Measurements from ENCODE around the gene UBR1. TPM values are rescaled to one million over a fixed set of nuclear protein-coding genes. Genes with fewer than 3 reads are reported as not detected.

Gene UBR1
- total and polyA plus RNA-seq, 2 experiments from 2014 or later: 17.2 to 19.6 TPM

DNA sequence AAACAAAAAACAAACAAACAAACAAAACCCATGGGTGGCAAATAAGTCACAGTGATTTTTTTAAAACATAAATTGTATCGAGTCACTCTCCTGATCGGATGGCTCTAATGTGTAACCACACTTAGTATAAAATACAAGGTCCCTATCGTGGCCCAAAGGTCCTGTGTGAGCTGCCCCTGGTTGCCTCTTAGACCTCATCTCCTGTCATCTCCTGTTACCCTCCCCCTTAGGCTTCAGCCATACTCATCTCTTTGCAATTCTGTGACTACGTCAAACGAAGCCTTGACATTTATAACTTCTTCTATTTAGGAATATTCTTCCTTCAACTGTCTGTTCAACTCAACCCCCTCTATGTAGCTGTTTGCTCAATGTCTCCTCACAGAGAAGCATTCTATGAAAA is 141.4 kb downstream of the UBR1 start:
- Histone ChIP-seq H3K4me3 (no peak overlapping the region), H2AFZ (no peak overlapping the region), H3K27me3 (ENCODE audit: insufficient read depth) (no peaks in the 10 kb centered on the region), H3F3A (replicated peaks; ENCODE audit: low read depth) (no peaks in the 10 kb centered on the region), H3K79me2 (replicated peaks; ENCODE audit: insufficient read depth) (no peaks in the 10 kb centered on the region), H3K9me2 (ENCODE audit: insufficient read depth) (no peaks in the 10 kb centered on the region), H3K36me3 (ENCODE audit: insufficient read depth) (peaks cover 10% of the 10 kb centered on the region; the same call in 1 of the 2 replicates), H3K27ac (ENCODE audit: low read depth) (no peak overlapping the region), H3K4me2 (no peak overlapping the region), H3K4me1 (ENCODE audit: insufficient read depth) (no peaks in the 10 kb centered on the region), H4K20me1 (replicated peaks; ENCODE audit: insufficient read depth) (no peaks in the 10 kb centered on the region; the same call in 1 of the 2 replicates)
- Mint-ChIP-seq H3K4me3 (no peak overlapping the region), H3K27ac (no peak overlapping the region), H3K4me1 (no peaks in the 10 kb centered on the region), H3K9me3 (no peaks in the 10 kb centered on the region), H3K27me3 (ENCODE audit: insufficient read depth, low read depth, poor library complexity) (no peaks in the 10 kb centered on the region), H3K36me3 (ENCODE audit: low read depth) (peaks cover 20% of the 10 kb centered on the region)
- DNase-seq (ENCODE audit: low spot score): no peak
- ATAC-seq: no peak
- no peak for TF ChIP-seq STAT1 (IDR thresholded peaks at IDR 0.05; ENCODE audit: unreplicated experiment)

GRCh38 chr15:42955518-42955917 is 150.3 kb downstream of the UBR1 start:
- Histone ChIP-seq H3K79me2 (replicated peaks; ENCODE audit: insufficient read depth) (no peaks in the 10 kb centered on the region), H3K9me2 (ENCODE audit: insufficient read depth) (no peaks in the 10 kb centered on the region), H3K4me1 (ENCODE audit: insufficient read depth) (no peaks in the 10 kb centered on the region), H3K36me3 (ENCODE audit: insufficient read depth) (peaks cover 7% of the 10 kb centered on the region), H4K20me1 (replicated peaks; ENCODE audit: insufficient read depth) (no peaks in the 10 kb centered on the region), H3K4me3 (no peak overlapping the region), H3K27me3 (ENCODE audit: insufficient read depth) (no peaks in the 10 kb centered on the region), H3F3A (replicated peaks; ENCODE audit: low read depth) (no peaks in the 10 kb centered on the region), H3K27ac (ENCODE audit: low read depth) (no peak overlapping the region), H3K4me2 (no peak overlapping the region), H2AFZ (no peak overlapping the region)
- H3K27me3 Mint-ChIP-seq (ENCODE audit: insufficient read depth, low read depth, poor library complexity): no peaks in the 10 kb centered on the region
- no peaks in the 10 kb centered on the region for H3K4me1 Mint-ChIP-seq
- peaks cover 40% of the 10 kb centered on the region for H3K36me3 Mint-ChIP-seq (ENCODE audit: low read depth)
- H3K4me3 Mint-ChIP-seq: no peak overlapping the region
- H3K27ac Mint-ChIP-seq: no peak overlapping the region
- DNase-seq (ENCODE audit: low spot score): no peak
- no peaks in the 10 kb centered on the region for H3K9me3 Mint-ChIP-seq
- ATAC-seq: no peak
- TF ChIP-seq ETS1 (IDR thresholded peaks at IDR 0.05) (no peak), STAT1 (IDR thresholded peaks at IDR 0.05; ENCODE audit: unreplicated experiment) (no peak), EZH2 (IDR thresholded peaks at IDR 0.05; ENCODE audit: low read depth, unreplicated experiment) (no peak), ZNF462 (CRISPR knock-in tag; IDR thresholded peaks at IDR 0.05) (no peak), CTCF (conservative IDR thresholded peaks at IDR 0.05; ENCODE audit: low read depth in 2 of 2) (no peak), REST (IDR thresholded peaks at IDR 0.05; ENCODE audit: unreplicated experiment) (no peak), POLR2AphosphoS5 (IDR thresholded peaks at IDR 0.05; ENCODE audit: low read depth) (no peak), CREB1 (CRISPR knock-in tag; IDR thresholded peaks at IDR 0.05; ENCODE audit: low read depth) (no peak), NANOG (IDR thresholded peaks at IDR 0.05; ENCODE audit: borderline replicate concordance) (no peak), ZNF114 (CRISPR knock-in tag; IDR thresholded peaks at IDR 0.05) (no peak)
